Heart left ventricle (tissue), 16 donors: ENCODE measurements around the gene APLP2. TPM values are rescaled to one million over a fixed set of nuclear protein-coding genes. Genes with fewer than 3 reads are reported as not detected.

Experiments used
- ATAC-seq, 4 donors: fragments of 200-7000 bp; cut with Tn5 transposase; one replicate each; pipeline ENCODE4 v1.9.1; 2020 to 2022; ENCODE audit warnings: moderate library complexity in 4 of 4, mild to moderate bottlenecking in 3 of 4, moderate number of reproducible peaks in 1 of 4
- DNase-seq, 5 donors: peaks; one replicate each; pipeline ENCODE4 v3.0.0-alpha.2; 2020
- H3K27ac ChIP-seq, 12 donors: fragments of 200-600 bp; sonication (generic) in 4 of 12; one replicate each; pipeline versions ENCODE4 v1.5.0 to v1.8.0; 2016 to 2022; ENCODE audit warnings: mild to moderate bottlenecking in 2 of 12
- H3K27me3 ChIP-seq, 9 donors: fragments of 200-600 bp; sonication (generic) in 2 of 9; one replicate each; pipeline versions ENCODE4 v1.5.1 to v1.8.0; 2016 to 2022; ENCODE audit warnings: mild to moderate bottlenecking in 3 of 9
- H3K36me3 ChIP-seq, 9 donors: fragments of 200-600 bp; sonication (generic) in 2 of 9; one replicate each; pipeline versions ENCODE4 v1.5.0 to v1.8.0; 2018 to 2022; ENCODE audit warnings: mild to moderate bottlenecking in 2 of 9
- H3K4me1 ChIP-seq, 12 donors: fragments of 200-600 bp; sonication (generic) in 4 of 12; one replicate each; pipeline versions ENCODE4 v1.5.0 to v1.8.0; 2016 to 2022; ENCODE audit warnings: mild to moderate bottlenecking in 3 of 12
- H3K4me3 ChIP-seq, 12 donors: fragments of 200-600 bp; sonication (generic) in 4 of 12; one replicate each; pipeline versions ENCODE4 v1.5.0 to v1.8.0; 2017 to 2022; ENCODE audit warnings: mild to moderate bottlenecking in 9 of 12, moderate library complexity in 4 of 12
- H3K9me3 ChIP-seq, 12 donors: fragments of 200-600 bp; sonication (generic) in 4 of 12; one replicate each; pipeline versions ENCODE4 v1.5.0 to v1.8.0; 2016 to 2022; ENCODE audit warnings: mild to moderate bottlenecking in 1 of 12
- CTCF ChIP-seq, 12 donors: fragments of 200-600 bp; sonication (generic) in 4 of 12; IDR thresholded peaks; one replicate each; pipeline versions ENCODE4 v1.5.0 to v1.8.0; 2018 to 2022; ENCODE audit warnings: antibody characterized with exemption in 12 of 12, mild to moderate bottlenecking in 5 of 12
- POLR2A ChIP-seq, 2 donors: fragments of 450-650 bp; IDR thresholded peaks; one replicate each; pipeline ENCODE4 v1.6.1; 2017; ENCODE audit warnings: antibody characterized with exemption in 2 of 2, mild to moderate bottlenecking in 2 of 2, moderate library complexity in 2 of 2
- WGBS, 4 donors: extraction: QIAGEN DNeasy Blood & Tissue Kit in 2 of 4; methylation state at CpG; one replicate each; pipeline versions ENCODE4 v1.1.5 to v1.1.7; 2013 to 2018; 5-methylcytosine and 5-hydroxymethylcytosine counted together
- intact Hi-C, 10 donors: fragments of 100-400 bp; cut with DNase I; formaldehyde crosslinking; loops; one replicate each; pipeline versions ENCODE4 v1.11.1 to v1.14.2; 2022
- polyA plus RNA-seq, 2 donors: library from polyadenylated mRNA; stranded (reverse); fragments of 200-250 nt; gene quantifications; one replicate each; pipeline ENCODE4 v1.2.3, GENCODE V29; 2013
- total RNA-seq, 9 donors: library from RNA; depleted of rRNA in 2 of 9; stranded (reverse); fragments of >200 nt in 2 of 9; fragmentation: NEBNext Ultra II Directional in 3 of 9; extraction: Animal tissue kit (Norgen Biotek cat#: 25700) in 3 of 9; gene quantifications; one replicate each; pipeline versions ENCODE4 v1.1.0 to v1.2.4, GENCODE V29; 2016 to 2023
- donor health status: ischemic (EF 13 %, LVEDD 7.1; RV severe dilation, severe dysfunction).
- donor health status: healthy with polysubstance abuse.
- donor health status: DM: no; HTN: yes; CAD: no.
- donor health status: DM: no; HTN: no; CAD: no.
- donor health status: ischemic (EF 25% LVEDD 6.9; RV normal size, moderate dysfunction).
- donor health status: ischemic (EF 25% LVEDD 5.7; RV mildly dilated, moderate dysfunction).
- donor health status: healthy.
- donor health status: DM: yes; HTN: yes; CAD: no.
- donor health status: ischemic (EF 35%, LVEDD 5.7; RV mildly dilated, moderate dysfunction).
- donor health status: nonischemic (EF 11% LVEDD 7.7; RV severe dilation, severe dysfunction).
- donor health status: DM: yes; HTN: yes; CAD: no.
- donor health status: PGD.
- donor health status: ischemic (EF 29% LVEDD 5.4; RV normal size, mild dysfunction).
- donor health status: nonischemic (EF 23%, LVEDD 6.1; RV moderate dilation, normal function).

APLP2 gene
- total and polyA plus RNA-seq, 11 donors = 121 to 423 (median 325) TPM

- H3K4me3 ChIP-seq = no peak overlapping the region
- ATAC-seq (no peak), DNase-seq (no peak)
- H3K27me3 ChIP-seq = no peaks in the 10 kb centered on the region
- H3K9me3 ChIP-seq = no peaks in the 10 kb centered on the region
- 91 to 96% (median 92%) methylated on average over 3 of the region's 3 CpGs for WGBS, 4 donors
- H3K27ac ChIP-seq = peak overlapping the region in 3 of 12 donors; percentile 39 to 91 (median 77)
- H3K4me1 ChIP-seq = peaks cover 0 to 56% (median 22%) of the 10 kb centered on the region in 12 donors
- TF ChIP-seq POLR2A (IDR thresholded peaks at IDR 0.05) (no peak), CTCF (IDR thresholded peaks at IDR 0.05) (no peak)
- intact Hi-C loops = no loop called here
- H3K36me3 ChIP-seq = peaks cover 0 to 53% (median 43%) of the 10 kb centered on the region in 9 donors
These were observed 75.7 kb downstream of the APLP2 start for GRCh38 chr11:130145311-130145812.

- ATAC-seq (peak; percentile 45 to 70 (median 56)), DNase-seq (peak in 3 of 5 donors; percentile 31 to 62 (median 58))
- TF ChIP-seq POLR2A (IDR thresholded peaks at IDR 0.05) = no peak
- peak in 6 of 12 donors; percentile 26 to 46 (median 32) for TF ChIP-seq CTCF (IDR thresholded peaks at IDR 0.05)
- Histone ChIP-seq H3K4me1 (peaks cover 0 to 56% (median 22%) of the 10 kb centered on the region in 12 donors), H3K9me3 (no peaks in the 10 kb centered on the region), H3K27me3 (no peaks in the 10 kb centered on the region), H3K27ac (peak overlapping the region in 10 of 12 donors; percentile 27 to 91 (median 60)), H3K4me3 (no peak overlapping the region), H3K36me3 (peaks cover 0 to 45% (median 35%) of the 10 kb centered on the region in 9 donors)
- WGBS, 4 donors = 69 to 80% (median 75%) methylated on average over 13 to 15 of the region's 15 CpGs
- intact Hi-C loops = no loop called here
These were observed 76.5 kb downstream of the APLP2 start for GRCh38 chr11:130145975-130146776.

- ATAC-seq (peak; percentile 69 to 84 (median 78)), DNase-seq (peak in 2 of 5 donors; percentile 41 to 51)
- H3K27ac ChIP-seq = peak overlapping the region in 10 of 12 donors; percentile 27 to 91 (median 60)
- peaks cover 0 to 53% (median 18%) of the 10 kb centered on the region in 12 donors for H3K4me1 ChIP-seq
- H3K4me3 ChIP-seq = no peak overlapping the region
- H3K36me3 ChIP-seq = peaks cover 0 to 39% (median 29%) of the 10 kb centered on the region in 9 donors
- intact Hi-C loops = no loop called here
- no peaks in the 10 kb centered on the region for H3K27me3 ChIP-seq
- WGBS, 4 donors = 26 to 35% (median 31%) methylated on average over 5 of the region's 5 CpGs
- H3K9me3 ChIP-seq = no peaks in the 10 kb centered on the region
- TF ChIP-seq CTCF (IDR thresholded peaks at IDR 0.05) = no peak
- TF ChIP-seq POLR2A (IDR thresholded peaks at IDR 0.05) = no peak
These were observed 77.1 kb downstream of the APLP2 start for GRCh38 chr11:130146796-130147195.

- no peak for TF ChIP-seq POLR2A (IDR thresholded peaks at IDR 0.05)
- no peak for TF ChIP-seq CTCF (IDR thresholded peaks at IDR 0.05)
- H3K4me3 ChIP-seq = no peak overlapping the region
- DNase-seq (no peak), ATAC-seq (no peak)
- 92 to 97% (median 95%) methylated on average over 12 of the region's 12 CpGs for WGBS, 4 donors
- no peaks in the 10 kb centered on the region for H3K27me3 ChIP-seq
- H3K4me1 ChIP-seq = peaks cover 0 to 35% (median 15%) of the 10 kb centered on the region in 12 donors
- no peaks in the 10 kb centered on the region for H3K9me3 ChIP-seq
- H3K27ac ChIP-seq = no peak overlapping the region
- peaks cover 0 to 20% (median 17%) of the 10 kb centered on the region in 9 donors for H3K36me3 ChIP-seq
- intact Hi-C loops = no loop called here
These were observed 79.2 kb downstream of the APLP2 start for GRCh38 chr11:130148796-130149326.
